Hematopoietic multipotent progenitor cell treated with erythropoietin and hydrocortisone succinate and interleukin-3 and kit ligand, for 6 days (in vitro differentiated cells): ENCODE results near the gene CADM2.
A peak's percentile ranks its signal among the peaks of the same experiment; 100 is the strongest.
"Not testable (repeated sequence)": the region's sequence is repeated elsewhere in the genome, so short reads cannot be mapped to it uniquely, and the experiment has no call there.

Experiments
- DNase-seq: peaks from one replicate; pipeline ENCODE4 v3.0.0-alpha.2; 2015

The CADM2 gene

GRCh38 chr3:85495602-85496001 is 536.8 kb downstream of the CADM2 start:
- no peak for DNase-seq

- no peak for DNase-seq
Observed at GRCh38 chr3:85498177-85498576, 539.4 kb downstream of the CADM2 start.

GRCh38 chr3:85502148-85502875 is 543.5 kb downstream of the CADM2 start:
- DNase-seq = no peak

- DNase-seq = peak; percentile 1
Observed at GRCh38 chr3:85504129-85504784, 545.5 kb downstream of the CADM2 start.

GRCh38 chr3:85504785-85505511 is 546.2 kb downstream of the CADM2 start:
- DNase-seq = not testable (repeated sequence)

GRCh38 chr3:85507052-85507451 is 548.3 kb downstream of the CADM2 start:
- not testable (repeated sequence) for DNase-seq

- no peak for DNase-seq
Observed at GRCh38 chr3:85508659-85509058, 549.9 kb downstream of the CADM2 start.

GRCh38 chr3:85516146-85516545 is 557.4 kb downstream of the CADM2 start:
- DNase-seq = no peak

- no peak for DNase-seq
Observed at GRCh38 chr3:85524104-85524503, 565.3 kb downstream of the CADM2 start.

- DNase-seq = no peak
Observed at GRCh38 chr3:85525264-85525663, 566.5 kb downstream of the CADM2 start.

GRCh38 chr3:85533586-85533985 is 574.8 kb downstream of the CADM2 start:
- DNase-seq = no peak

GRCh38 chr3:85535517-85535916 is 576.7 kb downstream of the CADM2 start:
- no peak for DNase-seq

GRCh38 chr3:85539232-85539631 is 580.4 kb downstream of the CADM2 start:
- no peak for DNase-seq

GRCh38 chr3:85554153-85554552 is 595.4 kb downstream of the CADM2 start:
- DNase-seq = no peak

GRCh38 chr3:85560088-85560785 is 601.4 kb downstream of the CADM2 start:
- DNase-seq = no peak

GRCh38 chr3:85567071-85567676 is 608.4 kb downstream of the CADM2 start:
- DNase-seq = peak; percentile 80

- no peak for DNase-seq
Observed at GRCh38 chr3:85570819-85571218, 612.0 kb downstream of the CADM2 start.

- DNase-seq = no peak
Observed at GRCh38 chr3:85571835-85572234, 613.0 kb downstream of the CADM2 start.

- DNase-seq = no peak
Observed at GRCh38 chr3:85572426-85572825, 613.6 kb downstream of the CADM2 start.

GRCh38 chr3:85572978-85573377 is 614.2 kb downstream of the CADM2 start:
- no peak for DNase-seq

- DNase-seq = no peak
Observed at GRCh38 chr3:85574006-85574705, 615.4 kb downstream of the CADM2 start.

- DNase-seq = peak; percentile 72
Observed at GRCh38 chr3:85576091-85576690, 617.4 kb downstream of the CADM2 start.
